ENCODE measurements around the gene FAM13C. TPM values are rescaled to one million over a fixed set of nuclear protein-coding genes. Genes with fewer than 3 reads are reported as not detected.

Gene FAM13C
- total and polyA plus RNA-seq, 8 donors: 1.1 to 3.4 (median 2.2) TPM

GRCh38 chr10:59376846-59377245 lies 14.5 kb upstream of the FAM13C start:
- ATAC-seq: no peak
- no peaks in the 10 kb centered on the region for H3K36me3 ChIP-seq
- 55 to 68% methylated on average over 3 of the region's 3 CpGs for WGBS, 2 donors
- no peak for FAIRE-seq
- H3K4me3 ChIP-seq: no peak overlapping the region
- H3K27ac ChIP-seq: no peak overlapping the region
- intact Hi-C loops (cut with DNase I): no loop called here
- DNase-seq: no peak
- no peaks in the 10 kb centered on the region for H3K9me3 ChIP-seq
- no peak for TF ChIP-seq CTCF (IDR thresholded peaks at IDR 0.05)
- no peaks in the 10 kb centered on the region for H3K27me3 ChIP-seq
- H3K4me1 ChIP-seq: no peaks in the 10 kb centered on the region

GRCh38 chr10:59375990-59376389 lies 13.6 kb upstream of the FAM13C start:
- Histone ChIP-seq H3K4me1 (no peaks in the 10 kb centered on the region), H3K27me3 (no peaks in the 10 kb centered on the region), H3K4me3 (no peak overlapping the region), H3K9me3 (no peaks in the 10 kb centered on the region), H3K27ac (no peak overlapping the region), H3K36me3 (no peaks in the 10 kb centered on the region)
- ATAC-seq (no peak), FAIRE-seq (no peak), DNase-seq (no peak)
- 56 to 67% methylated on average over 3 of the region's 3 CpGs for WGBS, 2 donors
- TF ChIP-seq CTCF (IDR thresholded peaks at IDR 0.05): no peak
- intact Hi-C loops (cut with DNase I): no loop called here

GRCh38 chr10:59374916-59375315 lies 12.6 kb upstream of the FAM13C start:
- intact Hi-C loops (cut with DNase I): no loop called here
- ATAC-seq: no peak
- H3K27ac ChIP-seq: no peak overlapping the region
- H3K4me3 ChIP-seq: no peak overlapping the region
- no peak for FAIRE-seq
- H3K27me3 ChIP-seq: no peaks in the 10 kb centered on the region
- no peaks in the 10 kb centered on the region for H3K9me3 ChIP-seq
- H3K4me1 ChIP-seq: no peaks in the 10 kb centered on the region
- no peaks in the 10 kb centered on the region for H3K36me3 ChIP-seq
- TF ChIP-seq CTCF (IDR thresholded peaks at IDR 0.05): no peak
- DNase-seq: no peak

DNA sequence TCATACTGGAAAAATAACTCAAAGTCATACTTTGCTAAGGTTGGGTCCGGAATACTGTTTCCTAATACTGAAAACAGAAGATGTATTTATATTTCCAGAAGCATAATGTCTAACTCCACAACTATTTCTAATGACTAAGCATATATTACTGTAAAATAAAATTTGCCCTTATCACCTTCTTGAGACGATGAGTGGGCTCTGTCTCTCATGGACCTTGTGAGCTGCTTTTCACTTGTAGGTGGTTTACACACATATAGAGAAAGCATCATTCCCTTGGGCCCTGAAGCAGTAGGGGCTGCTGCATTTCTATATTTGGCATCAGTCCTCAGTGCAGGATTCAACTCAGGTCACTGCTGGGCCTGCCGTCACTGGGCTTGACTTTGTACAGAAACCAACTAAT lies 10.7 kb upstream of the FAM13C start:
- 82 to 85% methylated on average over 3 of the region's 3 CpGs for WGBS, 2 donors
- ATAC-seq (no peak), DNase-seq (no peak), FAIRE-seq (no peak)
- no peak overlapping the region for H3K27ac ChIP-seq
- no peaks in the 10 kb centered on the region for H3K9me3 ChIP-seq
- no peaks in the 10 kb centered on the region for H3K27me3 ChIP-seq
- H3K4me3 ChIP-seq: no peak overlapping the region
- no peaks in the 10 kb centered on the region for H3K36me3 ChIP-seq
- TF ChIP-seq CTCF (IDR thresholded peaks at IDR 0.05): no peak
- no peaks in the 10 kb centered on the region for H3K4me1 ChIP-seq
- intact Hi-C loops (cut with DNase I): no loop called here

GRCh38 chr10:59372543-59372942 lies 10.2 kb upstream of the FAM13C start:
- H3K36me3 ChIP-seq: no peaks in the 10 kb centered on the region
- H3K9me3 ChIP-seq: no peaks in the 10 kb centered on the region
- ATAC-seq (no peak), FAIRE-seq (no peak), DNase-seq (no peak)
- H3K4me3 ChIP-seq: no peak overlapping the region
- TF ChIP-seq CTCF (IDR thresholded peaks at IDR 0.05): no peak
- no peak overlapping the region for H3K27ac ChIP-seq
- H3K4me1 ChIP-seq: no peaks in the 10 kb centered on the region
- WGBS, 2 donors: 55 to 80% methylated on average over 1 of the region's 1 CpG
- intact Hi-C loops (cut with DNase I): no loop called here
- no peaks in the 10 kb centered on the region for H3K27me3 ChIP-seq
